ENCODE measurements around the gene CPE.

DNA sequence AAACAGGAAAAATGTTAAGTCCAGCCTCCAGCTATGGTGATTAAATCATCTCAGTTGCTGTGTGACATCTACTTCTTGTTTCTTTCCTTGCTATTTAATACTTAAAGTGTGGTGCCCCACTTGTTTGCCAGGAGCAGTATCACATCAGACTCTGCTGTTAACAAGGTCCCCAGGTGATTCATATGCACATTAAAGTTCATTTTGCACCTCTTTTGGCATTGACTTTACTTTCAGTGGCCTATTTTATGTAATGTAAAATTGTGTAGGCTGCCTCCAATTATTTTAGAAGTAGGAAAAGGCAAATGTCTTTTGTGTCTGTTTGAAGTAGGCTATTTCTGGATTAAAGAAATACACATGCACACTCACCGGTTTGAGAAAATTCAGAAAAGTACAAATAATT, 47.5 kb downstream of the CPE start:
- no peak for TF ChIP-seq POLR2AphosphoS5 (IDR thresholded peaks at IDR 0.05; ENCODE audit: low read depth, low read length)
- no peak for TF ChIP-seq SIN3A (IDR thresholded peaks at IDR 0.05; ENCODE audit: borderline replicate concordance, insufficient read depth, low read length)

Data from PFSK-1 (cell line).